OCI-LY1 (cell line): ENCODE results near the gene ALG9.

Source experiments
- H2AFZ ChIP-seq: fragments of 200-600 bp; sonication (generic), shearing (Covaris generic); 2 replicates; pipeline ENCODE4 v1.6.0; 2014; ENCODE audit warnings: antibody characterized with exemption, mild to moderate bottlenecking, low read length
- H3F3A ChIP-seq: fragments of 200-600 bp; sonication (generic), shearing (Covaris generic); 2 replicates; pipeline ENCODE4 v1.6.0; 2014; ENCODE audit warnings: mild to moderate bottlenecking, antibody characterized with exemption, low read length, moderate library complexity; ENCODE audit not compliant: insufficient read depth
- H3K27ac ChIP-seq: fragments of 200-600 bp; sonication (generic); 2 replicates; pipeline ENCODE4 v1.5.1; 2014; ENCODE audit warnings: low read length, mixed run types, mild to moderate bottlenecking, low read depth; ENCODE audit not compliant: poor library complexity, severe bottlenecking
- H3K27me3 ChIP-seq: fragments of 200-600 bp; sonication (generic); 2 replicates; pipeline ENCODE4 v1.6.0; 2014; ENCODE audit warnings: antibody characterized with exemption, mild to moderate bottlenecking, low read length, moderate library complexity; ENCODE audit not compliant: insufficient read depth
- H3K36me3 ChIP-seq: fragments of 200-600 bp; sonication (generic); 2 replicates; pipeline ENCODE4 v1.6.1; 2014; ENCODE audit warnings: mild to moderate bottlenecking, antibody characterized with exemption, low read length, moderate library complexity, mixed read lengths; ENCODE audit not compliant: insufficient read depth
- H3K4me1 ChIP-seq: fragments of 200-600 bp; sonication (generic); 2 replicates; pipeline ENCODE4 v1.5.1; 2014; ENCODE audit warnings: mild to moderate bottlenecking, low read length, moderate library complexity; ENCODE audit not compliant: insufficient read depth, severe bottlenecking
- H3K4me2 ChIP-seq: fragments of 200-600 bp; sonication (generic), shearing (Covaris generic); 2 replicates; pipeline ENCODE4 v1.6.1; 2014; ENCODE audit warnings: low read length
- H3K4me3 ChIP-seq: fragments of 200-600 bp; sonication (generic); 2 replicates; pipeline ENCODE4 v1.5.1; 2014; ENCODE audit warnings: low read length, low read depth, mild to moderate bottlenecking, mixed read lengths; ENCODE audit not compliant: poor library complexity, severe bottlenecking
- H3K79me2 ChIP-seq: fragments of 200-600 bp; shearing (Covaris generic); 2 replicates; pipeline ENCODE4 v1.6.1; 2016; ENCODE audit warnings: mixed run types, low read length, mixed read lengths; ENCODE audit not compliant: insufficient read depth
- H3K9ac ChIP-seq: fragments of 200-600 bp; sonication (generic), shearing (Covaris generic); 2 replicates; pipeline ENCODE4 v1.6.1; 2014; ENCODE audit warnings: mild to moderate bottlenecking, low read length, mixed read lengths
- H3K9me2 ChIP-seq: fragments of 200-600 bp; sonication (generic), shearing (Covaris generic); 2 replicates; pipeline ENCODE4 v1.6.1; 2014; ENCODE audit warnings: low read depth, mild to moderate bottlenecking, low read length, mixed read lengths
- H3K9me3 ChIP-seq: fragments of 200-600 bp; shearing (Covaris generic); 2 replicates; pipeline ENCODE4 v1.6.1; 2014; ENCODE audit warnings: low read length, mixed read lengths
- H4K20me1 ChIP-seq: fragments of 200-600 bp; sonication (generic), shearing (Covaris generic); 2 replicates; pipeline ENCODE4 v1.6.0; 2016; ENCODE audit warnings: mild to moderate bottlenecking, low read length; ENCODE audit not compliant: insufficient read depth
- EZH2 ChIP-seq: fragments of 200-600 bp; sonication (generic), shearing (Covaris generic); IDR thresholded peaks from 2 replicates; pipeline ENCODE4 v1.8.0; 2017; ENCODE audit warnings: borderline replicate concordance, mixed run types, mild to moderate bottlenecking, antibody characterized with exemption, low read length, moderate library complexity, mixed read lengths
- TF ChIP-seq, protein P1 (sequence below): fragments of 200-600 bp; sonication (generic), shearing (Covaris generic); IDR thresholded peaks from 2 replicates; pipeline ENCODE4 v1.5.1; 2017; ENCODE audit warnings: mild to moderate bottlenecking, antibody characterized with exemption, low read length, moderate library complexity, mixed read lengths

ALG9 gene

DNA sequence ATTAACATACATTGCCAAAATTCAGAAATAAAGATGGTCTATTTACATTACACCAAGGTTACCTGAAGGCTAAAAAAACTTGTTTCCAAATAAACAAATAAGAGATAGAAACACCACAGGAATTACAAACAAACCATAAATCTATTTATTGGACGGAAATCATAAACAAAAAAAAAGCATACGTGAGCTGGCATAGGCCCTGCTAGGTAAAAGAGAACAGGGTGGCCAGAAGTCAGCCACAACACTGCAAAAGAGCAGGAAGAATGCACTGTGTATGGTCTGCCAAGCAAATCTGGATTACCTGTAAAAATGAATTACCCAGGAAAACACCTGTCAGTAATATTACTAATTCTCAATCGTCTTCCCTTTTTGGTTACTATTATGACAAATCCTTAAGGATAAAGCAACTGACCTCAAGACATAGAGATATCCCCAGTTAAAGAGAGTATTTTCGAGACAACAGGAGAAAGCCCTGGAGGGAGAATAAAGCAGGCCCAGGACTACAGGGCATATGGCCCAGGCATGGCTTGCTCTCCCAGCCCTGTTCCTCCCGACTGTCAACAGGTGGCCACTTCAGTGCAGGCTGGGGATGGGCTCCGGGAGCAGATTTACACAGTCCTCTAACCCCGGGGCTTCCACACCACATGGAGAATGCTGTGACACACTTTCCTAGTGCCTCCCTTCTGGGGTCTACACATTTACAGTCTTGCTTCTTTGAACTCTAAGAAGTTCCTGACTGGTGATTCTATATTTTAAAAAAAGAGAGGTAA is 123.2 kb downstream of the ALG9 start:
- Histone ChIP-seq H3K27ac (no peak overlapping the region), H3K4me1 (no peaks in the 10 kb centered on the region)
- TF ChIP-seq, protein P1, sequence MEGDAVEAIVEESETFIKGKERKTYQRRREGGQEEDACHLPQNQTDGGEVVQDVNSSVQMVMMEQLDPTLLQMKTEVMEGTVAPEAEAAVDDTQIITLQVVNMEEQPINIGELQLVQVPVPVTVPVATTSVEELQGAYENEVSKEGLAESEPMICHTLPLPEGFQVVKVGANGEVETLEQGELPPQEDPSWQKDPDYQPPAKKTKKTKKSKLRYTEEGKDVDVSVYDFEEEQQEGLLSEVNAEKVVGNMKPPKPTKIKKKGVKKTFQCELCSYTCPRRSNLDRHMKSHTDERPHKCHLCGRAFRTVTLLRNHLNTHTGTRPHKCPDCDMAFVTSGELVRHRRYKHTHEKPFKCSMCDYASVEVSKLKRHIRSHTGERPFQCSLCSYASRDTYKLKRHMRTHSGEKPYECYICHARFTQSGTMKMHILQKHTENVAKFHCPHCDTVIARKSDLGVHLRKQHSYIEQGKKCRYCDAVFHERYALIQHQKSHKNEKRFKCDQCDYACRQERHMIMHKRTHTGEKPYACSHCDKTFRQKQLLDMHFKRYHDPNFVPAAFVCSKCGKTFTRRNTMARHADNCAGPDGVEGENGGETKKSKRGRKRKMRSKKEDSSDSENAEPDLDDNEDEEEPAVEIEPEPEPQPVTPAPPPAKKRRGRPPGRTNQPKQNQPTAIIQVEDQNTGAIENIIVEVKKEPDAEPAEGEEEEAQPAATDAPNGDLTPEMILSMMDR, result no peak
- TF ChIP-seq EZH2, result no peak

GRCh38 chr11:111745719-111746504 is 125.5 kb downstream of the ALG9 start:
- Histone ChIP-seq H3K27ac (no peak overlapping the region), H3K4me3 (no peak overlapping the region), H3K36me3 (peaks cover 92% of the 10 kb centered on the region), H3K9me2 (no peaks in the 10 kb centered on the region), H3F3A (no peaks in the 10 kb centered on the region), H3K27me3 (no peaks in the 10 kb centered on the region), H3K4me1 (no peaks in the 10 kb centered on the region), H3K9me3 (no peaks in the 10 kb centered on the region), H4K20me1 (no peaks in the 10 kb centered on the region), H3K9ac (no peak overlapping the region), H3K4me2 (no peak overlapping the region), H2AFZ (no peak overlapping the region), H3K79me2 (no peaks in the 10 kb centered on the region)
- TF ChIP-seq EZH2, result no peak
- TF ChIP-seq, protein P1, result no peak

More for the DNA sequence above, 123.2 kb downstream of the ALG9 start:
- peaks cover 93% of the 10 kb centered on the region for H3K36me3 ChIP-seq
- no peak overlapping the region for H3K9ac ChIP-seq
- H3K9me2 ChIP-seq, result no peaks in the 10 kb centered on the region
- no peak overlapping the region for H3K4me3 ChIP-seq
- no peaks in the 10 kb centered on the region for H3K9me3 ChIP-seq
- no peak overlapping the region for H2AFZ ChIP-seq
- H3K79me2 ChIP-seq, result no peaks in the 10 kb centered on the region
- H3K4me2 ChIP-seq, result no peak overlapping the region
- no peaks in the 10 kb centered on the region for H4K20me1 ChIP-seq
- H3K27me3 ChIP-seq, result no peaks in the 10 kb centered on the region
- H3F3A ChIP-seq, result no peaks in the 10 kb centered on the region

- Histone ChIP-seq H3K9me2 (no peaks in the 10 kb centered on the region), H3K4me3 (no peak overlapping the region)
- no peak for TF ChIP-seq EZH2
- TF ChIP-seq, protein P1, result no peak
These were observed 127.7 kb downstream of the ALG9 start for GRCh38 chr11:111743700-111744099.

More at GRCh38 chr11:111743700-111744099, 127.7 kb downstream of the ALG9 start:
- Histone ChIP-seq H3K36me3 (peaks cover 93% of the 10 kb centered on the region), H2AFZ (no peak overlapping the region), H3K4me2 (no peak overlapping the region), H4K20me1 (no peaks in the 10 kb centered on the region), H3K9ac (no peak overlapping the region), H3K4me1 (no peaks in the 10 kb centered on the region), H3K79me2 (no peaks in the 10 kb centered on the region), H3K9me3 (no peaks in the 10 kb centered on the region), H3F3A (no peaks in the 10 kb centered on the region), H3K27me3 (no peaks in the 10 kb centered on the region), H3K27ac (no peak overlapping the region)
